ENCODE results near the gene SEMA5A.

The SEMA5A gene

DNA sequence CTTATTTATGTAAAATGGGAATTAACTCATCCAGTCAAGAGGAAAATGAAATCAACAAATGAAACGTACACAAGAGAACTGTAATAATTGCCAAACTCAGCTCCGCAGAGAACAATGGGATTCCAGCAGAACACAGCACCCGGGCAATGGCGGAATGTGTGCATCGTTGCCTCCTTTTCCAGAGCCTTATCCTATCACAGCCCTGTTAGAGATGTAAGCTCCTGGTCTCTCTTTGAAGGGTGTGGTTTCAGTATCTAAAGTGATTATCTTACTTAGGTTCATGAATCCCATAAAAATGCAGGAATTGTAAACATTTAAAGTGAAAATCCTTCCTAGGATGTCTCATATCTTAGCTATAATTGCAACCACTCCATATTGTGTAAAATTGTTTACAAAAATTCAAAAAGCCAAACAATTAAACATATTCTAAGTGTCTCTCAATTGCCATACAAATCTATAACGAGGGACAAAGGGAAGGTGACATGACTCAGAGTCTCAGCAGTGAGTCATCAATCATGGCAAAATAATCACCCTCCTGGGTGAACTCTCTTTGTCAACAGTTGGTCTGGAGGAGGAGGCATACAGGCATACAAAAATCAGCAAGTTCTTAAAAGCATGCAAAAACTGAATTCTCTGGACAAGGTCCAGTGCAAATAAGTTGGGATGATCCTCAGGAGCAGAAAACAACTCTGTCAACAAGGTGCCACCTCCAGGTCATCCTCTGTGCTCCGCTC, 22.6 kb downstream of the SEMA5A start:
- Histone ChIP-seq H3K36me3 (ENCODE audit: control insufficient read depth, insufficient read depth, low read length) (no peaks in the 10 kb centered on the region), H3K27me3 (ENCODE audit: control insufficient read depth, insufficient read depth, low read length) (no peaks in the 10 kb centered on the region), H3K4me1 (ENCODE audit: control insufficient read depth, insufficient read depth, low read length) (no peaks in the 10 kb centered on the region), H3K27ac (ENCODE audit: low read depth, low read length) (no peak overlapping the region), H3K4me3 (ENCODE audit: low read length) (no peak overlapping the region), H3K9ac (ENCODE audit: low read length) (no peak overlapping the region)

GRCh38 chr5:9519537-9519936, 26.3 kb downstream of the SEMA5A start:
- no peak overlapping the region for H3K27ac ChIP-seq (ENCODE audit: low read depth, low read length)
- no peaks in the 10 kb centered on the region for H3K27me3 ChIP-seq (ENCODE audit: control insufficient read depth, insufficient read depth, low read length)
- H3K4me1 ChIP-seq (ENCODE audit: control insufficient read depth, insufficient read depth, low read length), result no peaks in the 10 kb centered on the region
- H3K4me3 ChIP-seq (ENCODE audit: low read length), result no peak overlapping the region
- no peak overlapping the region for H3K9ac ChIP-seq (ENCODE audit: low read length)
- no peaks in the 10 kb centered on the region for H3K36me3 ChIP-seq (ENCODE audit: control insufficient read depth, insufficient read depth, low read length)

DNA sequence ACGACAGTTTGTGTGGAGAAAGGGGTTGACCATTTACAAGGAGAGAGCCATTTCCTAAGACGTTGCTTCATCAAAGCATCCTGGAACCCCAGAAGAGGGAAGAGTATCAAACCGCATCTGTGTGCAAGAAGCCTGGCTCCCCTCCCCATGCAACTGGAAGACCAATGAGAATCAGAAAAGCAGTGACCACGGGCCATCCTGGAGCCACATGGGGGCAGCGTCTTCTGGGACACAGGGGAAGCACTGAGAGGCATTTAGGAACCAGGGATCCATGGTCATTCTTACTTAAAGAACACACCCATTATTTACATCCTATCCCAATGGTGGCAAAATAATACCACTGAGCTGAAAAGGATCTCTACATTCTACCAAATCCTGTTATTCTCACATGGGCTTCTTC, 29.3 kb downstream of the SEMA5A start:
- H3K9ac ChIP-seq (ENCODE audit: low read length), result no peak overlapping the region
- H3K36me3 ChIP-seq (ENCODE audit: control insufficient read depth, insufficient read depth, low read length), result no peaks in the 10 kb centered on the region
- no peak overlapping the region for H3K4me3 ChIP-seq (ENCODE audit: low read length)
- H3K4me1 ChIP-seq (ENCODE audit: control insufficient read depth, insufficient read depth, low read length), result no peaks in the 10 kb centered on the region
- no peaks in the 10 kb centered on the region for H3K27me3 ChIP-seq (ENCODE audit: control insufficient read depth, insufficient read depth, low read length)
- no peak overlapping the region for H3K27ac ChIP-seq (ENCODE audit: low read depth, low read length)

DNA sequence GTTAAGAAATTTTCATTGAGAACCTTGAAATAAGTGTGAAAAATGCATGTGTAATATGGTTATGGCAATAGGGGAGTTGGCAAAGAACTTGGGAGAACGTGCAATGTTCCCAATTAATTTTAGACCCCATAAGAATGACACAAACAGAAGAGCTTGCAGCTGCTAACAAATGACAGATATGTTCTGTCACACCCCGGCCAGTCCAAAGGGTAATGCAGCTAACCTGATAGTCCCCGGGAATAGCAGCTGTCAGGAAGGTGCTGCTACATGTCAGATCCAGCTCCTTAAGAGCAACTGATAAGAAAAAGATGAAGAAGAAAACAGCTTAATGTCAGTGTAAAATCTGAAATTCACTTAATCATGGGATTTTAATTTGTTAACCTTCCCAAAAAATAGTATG, 30.4 kb downstream of the SEMA5A start:
- H3K27ac ChIP-seq (ENCODE audit: low read depth, low read length), result no peak overlapping the region
- H3K4me3 ChIP-seq (ENCODE audit: low read length), result no peak overlapping the region
- no peaks in the 10 kb centered on the region for H3K27me3 ChIP-seq (ENCODE audit: control insufficient read depth, insufficient read depth, low read length)
- H3K36me3 ChIP-seq (ENCODE audit: control insufficient read depth, insufficient read depth, low read length), result no peaks in the 10 kb centered on the region
- H3K9ac ChIP-seq (ENCODE audit: low read length), result no peak overlapping the region
- H3K4me1 ChIP-seq (ENCODE audit: control insufficient read depth, insufficient read depth, low read length), result no peaks in the 10 kb centered on the region

GRCh38 chr5:9514968-9515367, 30.9 kb downstream of the SEMA5A start:
- Histone ChIP-seq H3K4me1 (ENCODE audit: control insufficient read depth, insufficient read depth, low read length) (no peaks in the 10 kb centered on the region), H3K9ac (ENCODE audit: low read length) (no peak overlapping the region), H3K27me3 (ENCODE audit: control insufficient read depth, insufficient read depth, low read length) (no peaks in the 10 kb centered on the region), H3K27ac (ENCODE audit: low read depth, low read length) (no peak overlapping the region), H3K36me3 (ENCODE audit: control insufficient read depth, insufficient read depth, low read length) (no peaks in the 10 kb centered on the region), H3K4me3 (ENCODE audit: low read length) (no peak overlapping the region)

- H3K4me3 ChIP-seq (ENCODE audit: low read length), result no peak overlapping the region
- H3K27ac ChIP-seq (ENCODE audit: low read depth, low read length), result no peak overlapping the region
- H3K27me3 ChIP-seq (ENCODE audit: control insufficient read depth, insufficient read depth, low read length), result no peaks in the 10 kb centered on the region
- no peaks in the 10 kb centered on the region for H3K36me3 ChIP-seq (ENCODE audit: control insufficient read depth, insufficient read depth, low read length)
- H3K9ac ChIP-seq (ENCODE audit: low read length), result no peak overlapping the region
- H3K4me1 ChIP-seq (ENCODE audit: control insufficient read depth, insufficient read depth, low read length), result no peaks in the 10 kb centered on the region
These were observed 32.0 kb downstream of the SEMA5A start for GRCh38 chr5:9513827-9514226.

DNA sequence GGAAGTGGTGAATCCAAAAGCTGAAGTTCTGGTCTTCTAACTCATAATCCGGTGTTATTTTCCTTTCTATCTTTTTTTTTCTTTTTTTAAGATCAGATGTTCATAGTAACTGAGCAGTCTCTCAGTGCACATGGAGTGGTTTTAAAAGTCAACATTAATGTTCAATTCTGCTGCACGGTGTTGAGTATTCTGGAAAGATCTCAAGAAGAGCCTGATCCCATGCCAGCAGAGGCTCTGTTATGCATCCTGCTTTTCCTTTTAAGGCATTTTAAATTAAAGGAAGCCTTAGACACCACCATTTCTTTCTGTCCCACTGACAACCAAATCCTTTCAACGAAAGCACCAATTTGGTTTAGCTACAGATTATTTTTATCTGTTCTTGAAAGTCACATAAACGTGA, 33.4 kb downstream of the SEMA5A start:
- H3K4me1 ChIP-seq (ENCODE audit: control insufficient read depth, insufficient read depth, low read length), result no peaks in the 10 kb centered on the region
- peak overlapping the region; percentile 3 for H3K27ac ChIP-seq (ENCODE audit: low read depth, low read length)
- no peaks in the 10 kb centered on the region for H3K27me3 ChIP-seq (ENCODE audit: control insufficient read depth, insufficient read depth, low read length)
- no peaks in the 10 kb centered on the region for H3K36me3 ChIP-seq (ENCODE audit: control insufficient read depth, insufficient read depth, low read length)
- no peak overlapping the region for H3K4me3 ChIP-seq (ENCODE audit: low read length)
- H3K9ac ChIP-seq (ENCODE audit: low read length), result no peak overlapping the region

DNA sequence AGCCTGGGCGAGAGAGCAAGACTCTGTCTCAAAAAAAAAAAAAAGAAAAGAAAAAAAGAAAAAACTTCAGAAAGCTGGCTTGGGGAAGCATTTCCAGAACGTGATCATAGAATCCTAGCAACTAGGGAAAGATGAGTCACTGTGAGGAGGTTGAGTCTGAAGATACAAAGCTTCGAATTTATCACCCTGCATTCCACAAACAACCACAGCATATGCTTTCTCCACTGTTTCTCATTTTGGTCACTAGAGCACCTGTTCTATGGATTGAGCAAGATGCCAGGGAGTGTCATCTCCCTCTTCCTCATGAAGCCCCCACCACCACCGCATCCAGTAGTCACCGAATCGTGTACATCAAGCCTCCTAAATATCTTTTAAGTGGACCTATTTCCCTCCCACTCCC, 37.9 kb downstream of the SEMA5A start:
- Histone ChIP-seq H3K9ac (ENCODE audit: low read length) (no peak overlapping the region), H3K4me3 (ENCODE audit: low read length) (no peak overlapping the region), H3K27me3 (ENCODE audit: control insufficient read depth, insufficient read depth, low read length) (no peaks in the 10 kb centered on the region), H3K4me1 (ENCODE audit: control insufficient read depth, insufficient read depth, low read length) (no peaks in the 10 kb centered on the region), H3K36me3 (ENCODE audit: control insufficient read depth, insufficient read depth, low read length) (no peaks in the 10 kb centered on the region), H3K27ac (ENCODE audit: low read depth, low read length) (no peak overlapping the region)

DNA sequence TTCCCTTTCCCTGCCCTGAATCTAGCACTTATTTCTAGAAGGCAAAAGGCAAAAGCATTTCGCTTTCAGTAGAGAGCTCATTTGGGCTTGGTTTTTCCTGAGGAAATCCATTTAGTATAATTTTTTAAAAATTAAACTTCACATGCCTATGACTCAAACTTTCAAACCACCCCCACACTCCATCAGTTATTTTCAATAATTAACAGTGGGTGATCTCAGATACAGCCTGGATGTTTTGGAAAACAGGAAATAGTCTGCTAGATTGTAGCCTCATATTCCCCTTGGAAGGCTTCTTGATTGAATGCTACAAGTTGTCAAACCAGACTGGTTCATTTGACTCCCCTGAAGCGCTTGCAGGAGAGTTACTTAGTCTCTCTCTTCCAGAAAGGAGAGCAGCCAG, 40.6 kb downstream of the SEMA5A start:
- H3K4me3 ChIP-seq (ENCODE audit: low read length), result no peak overlapping the region
- H3K27ac ChIP-seq (ENCODE audit: low read depth, low read length), result no peak overlapping the region
- no peaks in the 10 kb centered on the region for H3K4me1 ChIP-seq (ENCODE audit: control insufficient read depth, insufficient read depth, low read length)
- H3K36me3 ChIP-seq (ENCODE audit: control insufficient read depth, insufficient read depth, low read length), result no peaks in the 10 kb centered on the region
- no peak overlapping the region for H3K9ac ChIP-seq (ENCODE audit: low read length)
- H3K27me3 ChIP-seq (ENCODE audit: control insufficient read depth, insufficient read depth, low read length), result no peaks in the 10 kb centered on the region

DNA sequence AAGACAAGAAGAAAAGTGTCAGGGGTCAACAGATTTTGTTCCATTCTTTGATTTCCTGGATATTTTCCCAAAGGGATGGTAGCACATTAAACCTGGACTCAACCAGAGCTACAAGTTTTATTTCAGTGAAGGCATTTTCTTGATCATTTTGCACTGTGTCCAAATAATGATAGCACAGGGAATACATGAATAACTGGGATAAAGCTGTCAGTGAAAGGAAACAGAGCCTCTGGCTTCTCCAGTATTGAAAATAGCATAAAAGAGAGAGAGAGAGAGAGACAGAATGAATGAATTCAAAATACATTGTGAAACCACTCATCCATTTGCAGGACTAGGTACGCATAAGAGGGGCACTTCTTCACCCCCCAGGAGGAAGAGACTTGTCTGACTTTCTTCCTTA, 43.0 kb downstream of the SEMA5A start:
- Histone ChIP-seq H3K27me3 (ENCODE audit: control insufficient read depth, insufficient read depth, low read length) (no peaks in the 10 kb centered on the region), H3K36me3 (ENCODE audit: control insufficient read depth, insufficient read depth, low read length) (no peaks in the 10 kb centered on the region), H3K27ac (ENCODE audit: low read depth, low read length) (no peak overlapping the region), H3K4me3 (ENCODE audit: low read length) (no peak overlapping the region), H3K4me1 (ENCODE audit: control insufficient read depth, insufficient read depth, low read length) (no peaks in the 10 kb centered on the region), H3K9ac (ENCODE audit: low read length) (no peak overlapping the region)

GRCh38 chr5:9502050-9502834, 43.6 kb downstream of the SEMA5A start:
- Histone ChIP-seq H3K4me1 (ENCODE audit: control insufficient read depth, insufficient read depth, low read length) (no peaks in the 10 kb centered on the region), H3K4me3 (ENCODE audit: low read length) (no peak overlapping the region), H3K9ac (ENCODE audit: low read length) (no peak overlapping the region), H3K36me3 (ENCODE audit: control insufficient read depth, insufficient read depth, low read length) (no peaks in the 10 kb centered on the region), H3K27me3 (ENCODE audit: control insufficient read depth, insufficient read depth, low read length) (no peaks in the 10 kb centered on the region), H3K27ac (ENCODE audit: low read depth, low read length) (no peak overlapping the region)

- Histone ChIP-seq H3K27ac (ENCODE audit: low read depth, low read length) (no peak overlapping the region), H3K27me3 (ENCODE audit: control insufficient read depth, insufficient read depth, low read length) (no peaks in the 10 kb centered on the region), H3K9ac (ENCODE audit: low read length) (no peak overlapping the region), H3K4me1 (ENCODE audit: control insufficient read depth, insufficient read depth, low read length) (no peaks in the 10 kb centered on the region), H3K4me3 (ENCODE audit: low read length) (no peak overlapping the region), H3K36me3 (ENCODE audit: control insufficient read depth, insufficient read depth, low read length) (no peaks in the 10 kb centered on the region)
These were observed 45.2 kb downstream of the SEMA5A start for GRCh38 chr5:9500625-9501024.

GRCh38 chr5:9500193-9500592, 45.7 kb downstream of the SEMA5A start:
- Histone ChIP-seq H3K4me1 (ENCODE audit: control insufficient read depth, insufficient read depth, low read length) (no peaks in the 10 kb centered on the region), H3K9ac (ENCODE audit: low read length) (no peak overlapping the region), H3K4me3 (ENCODE audit: low read length) (no peak overlapping the region), H3K27me3 (ENCODE audit: control insufficient read depth, insufficient read depth, low read length) (no peaks in the 10 kb centered on the region), H3K27ac (ENCODE audit: low read depth, low read length) (no peak overlapping the region), H3K36me3 (ENCODE audit: control insufficient read depth, insufficient read depth, low read length) (no peaks in the 10 kb centered on the region)

Measured in rectal smooth muscle tissue (tissue), 1 donor.